Measurements from ENCODE around the gene UBAC1.

The UBAC1 gene

GRCh38 chr9:135886147-135886981 lies 74.8 kb downstream of the UBAC1 start:
- no peak for TF ChIP-seq CTCF (IDR thresholded peaks at IDR 0.05; ENCODE audit: control insufficient read depth, insufficient read depth, low read depth, low read length, missing control alignments)
- no peak overlapping the region for H3K4me3 ChIP-seq (ENCODE audit: control insufficient read depth, low read depth, low read length)
- no peak for DNase-seq (ENCODE audit: low read depth)

- no peak for DNase-seq (ENCODE audit: low read depth)
- no peak overlapping the region for H3K4me3 ChIP-seq (ENCODE audit: control insufficient read depth, low read depth, low read length)
- no peak for TF ChIP-seq CTCF (IDR thresholded peaks at IDR 0.05; ENCODE audit: control insufficient read depth, insufficient read depth, low read depth, low read length, missing control alignments)
Measured at GRCh38 chr9:135885100-135885853, 75.9 kb downstream of the UBAC1 start.

- H3K4me3 ChIP-seq (ENCODE audit: control insufficient read depth, low read depth, low read length) = no peak overlapping the region
- TF ChIP-seq CTCF (IDR thresholded peaks at IDR 0.05; ENCODE audit: control insufficient read depth, insufficient read depth, low read depth, low read length, missing control alignments) = no peak
- no peak for DNase-seq (ENCODE audit: low read depth)
Measured at GRCh38 chr9:135884328-135885035, 76.7 kb downstream of the UBAC1 start.

DNA sequence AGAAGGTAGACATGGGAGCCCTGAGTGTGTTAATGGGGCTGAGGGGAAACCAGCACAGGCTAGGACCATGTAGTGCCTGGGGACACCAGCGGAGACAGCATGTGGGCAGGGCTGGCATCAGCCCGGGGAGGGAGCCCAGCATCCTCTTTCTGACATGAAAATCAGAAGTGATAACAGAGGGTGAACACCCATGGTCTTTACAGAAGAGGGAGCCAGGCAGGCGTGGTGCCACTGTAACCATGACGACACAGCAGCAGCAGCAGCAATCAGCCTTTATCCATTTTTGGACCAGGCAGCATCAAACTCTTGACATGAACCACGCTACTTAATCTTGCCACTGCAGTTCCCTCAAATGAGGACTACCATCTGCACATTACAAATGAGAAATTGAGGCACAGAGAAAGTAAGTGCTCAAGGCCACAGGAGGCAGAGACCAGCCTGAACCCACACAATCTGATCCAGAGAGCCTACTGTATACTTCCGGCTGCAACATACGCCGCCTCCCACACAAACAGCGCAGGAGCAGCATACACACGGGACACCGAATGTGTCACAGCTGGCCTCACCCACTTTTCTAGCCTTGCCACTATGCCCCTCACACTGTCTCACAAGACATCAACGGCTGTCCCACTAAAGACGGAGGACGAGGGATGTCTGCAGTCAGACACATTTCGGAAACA lies 77.6 kb downstream of the UBAC1 start:
- TF ChIP-seq CTCF (IDR thresholded peaks at IDR 0.05; ENCODE audit: control insufficient read depth, insufficient read depth, low read depth, low read length, missing control alignments) = no peak
- no peak overlapping the region for H3K4me3 ChIP-seq (ENCODE audit: control insufficient read depth, low read depth, low read length)
- DNase-seq (ENCODE audit: low read depth) = no peak

Measured in AG09309 (cell line).